ENCODE results near the gene INHBE.
A peak's percentile ranks its signal among the peaks of the same experiment; 100 is the strongest.
"Not testable (repeated sequence)": the region's sequence is repeated elsewhere in the genome, so short reads cannot be mapped to it uniquely, and the experiment has no call there.

The INHBE gene

DNA sequence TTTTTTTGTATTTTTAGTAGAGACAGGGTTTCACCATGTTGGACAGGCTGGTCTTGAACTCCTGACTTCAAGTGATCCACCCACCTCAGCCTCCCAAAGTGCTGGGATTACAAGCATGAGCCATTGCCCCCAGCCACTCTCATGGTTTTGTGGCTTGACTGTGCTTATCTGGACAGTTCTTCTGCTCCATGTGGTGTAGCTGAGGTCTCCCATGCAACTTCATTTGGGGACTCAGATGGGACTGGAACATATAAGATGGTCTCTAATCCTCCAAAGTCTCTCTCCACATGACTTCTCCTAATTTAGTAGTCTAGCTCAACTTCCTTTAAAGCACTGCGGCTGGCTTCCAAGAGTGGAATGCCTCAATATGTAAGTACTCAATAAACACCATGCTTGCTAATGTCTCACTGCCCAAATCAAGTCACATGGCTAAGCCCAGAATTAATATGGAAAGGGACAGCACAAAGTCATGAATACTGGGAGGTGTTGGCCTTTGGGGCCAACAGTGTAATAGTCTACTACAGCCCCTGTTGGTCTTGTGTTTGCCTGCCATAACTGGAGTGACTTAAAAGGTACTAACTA lies 13.2 kb upstream of the INHBE start:
- DNase-seq, result no peak

DNA sequence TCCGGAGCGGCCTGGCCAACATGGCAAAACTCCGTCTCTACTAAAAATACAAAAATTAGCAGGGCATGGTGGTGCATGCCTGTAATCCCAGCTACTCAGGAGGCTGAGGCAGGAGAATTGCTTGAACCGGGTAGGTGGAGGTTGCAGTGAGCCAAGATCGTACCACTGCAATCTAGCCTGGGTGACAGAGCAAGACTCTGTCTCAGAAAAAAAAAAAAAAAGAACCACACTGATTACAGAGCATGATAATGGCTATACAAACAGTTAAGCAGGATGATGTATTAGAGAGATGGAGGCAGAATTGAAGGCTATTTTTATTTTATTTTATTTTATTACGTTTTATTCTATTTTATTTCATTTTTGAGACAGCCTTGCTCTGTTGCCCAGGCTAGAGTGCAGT lies 10.8 kb upstream of the INHBE start:
- not testable (repeated sequence) for DNase-seq

DNA sequence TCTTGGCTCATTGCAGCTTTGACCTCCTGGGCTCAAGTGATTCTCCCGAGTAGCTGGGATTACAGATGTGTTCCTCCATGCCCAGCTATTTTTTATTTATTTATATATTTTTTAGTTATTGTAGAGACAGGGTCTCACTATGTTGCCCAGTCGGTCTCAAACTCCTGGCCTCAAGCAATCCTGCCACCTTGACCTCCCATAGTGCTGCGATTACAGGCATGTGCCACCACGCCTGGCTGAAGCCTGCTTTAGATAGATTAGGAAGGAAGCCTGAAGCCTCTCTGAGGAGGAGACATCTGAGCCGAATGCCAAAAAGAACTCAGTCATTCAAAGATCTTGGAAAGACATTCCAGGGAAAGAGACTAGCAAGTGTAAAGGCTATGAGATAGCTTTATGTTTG lies 10.4 kb upstream of the INHBE start:
- DNase-seq, result no peak

DNA sequence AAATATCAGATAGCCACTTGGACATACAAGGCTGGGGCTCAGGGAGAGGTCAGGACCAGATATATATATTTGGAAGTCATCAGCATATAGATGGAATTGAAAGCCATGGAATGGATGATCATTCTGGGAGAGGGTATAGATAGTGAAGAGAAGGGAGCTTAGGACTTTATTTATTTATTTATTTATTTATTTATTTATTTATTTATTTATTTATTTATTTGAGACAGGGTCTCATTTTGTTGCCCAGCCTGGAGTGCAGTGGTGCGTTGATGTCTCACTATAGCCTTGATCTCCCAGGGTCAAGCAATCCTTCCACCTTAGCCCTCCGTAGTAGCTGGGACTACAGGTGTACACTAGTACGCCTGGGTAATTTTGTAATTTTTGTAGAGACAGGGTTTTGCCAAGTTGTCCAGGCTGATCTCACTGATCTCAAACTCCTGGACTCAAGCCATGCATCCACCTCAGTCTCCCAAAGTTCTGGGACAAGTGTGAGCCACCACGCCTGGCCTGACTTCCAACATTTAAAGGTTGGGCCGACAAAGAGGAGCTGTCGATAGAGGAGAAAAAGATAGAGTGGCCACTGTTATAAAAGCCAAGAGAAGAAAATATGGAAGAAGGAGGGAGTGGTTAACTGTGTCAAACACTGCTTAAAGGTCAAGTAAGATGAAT lies 8.7 kb upstream of the INHBE start:
- DNase-seq, result no peak

DNA sequence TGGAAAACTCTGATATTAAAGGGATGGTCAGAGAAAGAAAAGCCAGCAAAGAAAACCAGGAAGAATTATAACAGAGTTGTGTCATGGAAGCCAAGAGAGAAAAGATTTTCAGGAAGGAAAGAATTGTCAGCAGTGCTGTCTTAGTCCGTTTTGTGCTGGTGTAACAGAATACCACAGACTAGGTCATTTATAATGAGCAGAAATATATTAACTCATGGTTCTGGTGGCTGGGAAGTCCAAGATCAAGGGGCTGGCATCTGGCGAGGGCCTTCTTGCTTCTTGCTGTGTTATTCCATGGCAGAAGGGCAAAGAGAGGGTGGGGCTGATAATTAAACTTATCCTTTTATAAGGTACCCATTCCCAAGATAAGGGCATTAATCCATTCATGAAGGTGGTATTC lies 6.4 kb upstream of the INHBE start:
- no peak for DNase-seq

DNA sequence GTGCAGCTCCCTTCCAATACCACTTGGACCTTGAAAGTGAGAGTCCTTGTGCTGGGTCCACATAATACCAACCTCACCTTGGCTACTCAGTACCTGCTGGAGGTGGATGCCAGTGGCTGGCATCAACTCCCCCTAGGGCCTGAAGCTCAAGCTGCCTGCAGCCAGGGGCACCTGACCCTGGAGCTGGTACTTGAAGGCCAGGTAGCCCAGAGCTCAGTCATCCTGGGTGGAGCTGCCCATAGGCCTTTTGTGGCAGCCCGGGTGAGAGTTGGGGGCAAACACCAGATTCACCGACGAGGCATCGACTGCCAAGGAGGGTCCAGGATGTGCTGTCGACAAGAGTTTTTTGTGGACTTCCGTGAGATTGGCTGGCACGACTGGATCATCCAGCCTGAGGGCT lies 5.7 kb upstream of the INHBE start:
- no peak for DNase-seq

DNA sequence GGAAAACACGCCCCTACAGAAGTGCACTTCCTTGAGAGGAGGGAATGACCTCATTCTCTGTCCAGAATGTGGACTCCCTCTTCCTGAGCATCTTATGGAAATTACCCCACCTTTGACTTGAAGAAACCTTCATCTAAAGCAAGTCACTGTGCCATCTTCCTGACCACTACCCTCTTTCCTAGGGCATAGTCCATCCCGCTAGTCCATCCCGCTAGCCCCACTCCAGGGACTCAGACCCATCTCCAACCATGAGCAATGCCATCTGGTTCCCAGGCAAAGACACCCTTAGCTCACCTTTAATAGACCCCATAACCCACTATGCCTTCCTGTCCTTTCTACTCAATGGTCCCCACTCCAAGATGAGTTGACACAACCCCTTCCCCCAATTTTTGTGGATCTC lies 5.0 kb upstream of the INHBE start:
- no peak for DNase-seq

DNA sequence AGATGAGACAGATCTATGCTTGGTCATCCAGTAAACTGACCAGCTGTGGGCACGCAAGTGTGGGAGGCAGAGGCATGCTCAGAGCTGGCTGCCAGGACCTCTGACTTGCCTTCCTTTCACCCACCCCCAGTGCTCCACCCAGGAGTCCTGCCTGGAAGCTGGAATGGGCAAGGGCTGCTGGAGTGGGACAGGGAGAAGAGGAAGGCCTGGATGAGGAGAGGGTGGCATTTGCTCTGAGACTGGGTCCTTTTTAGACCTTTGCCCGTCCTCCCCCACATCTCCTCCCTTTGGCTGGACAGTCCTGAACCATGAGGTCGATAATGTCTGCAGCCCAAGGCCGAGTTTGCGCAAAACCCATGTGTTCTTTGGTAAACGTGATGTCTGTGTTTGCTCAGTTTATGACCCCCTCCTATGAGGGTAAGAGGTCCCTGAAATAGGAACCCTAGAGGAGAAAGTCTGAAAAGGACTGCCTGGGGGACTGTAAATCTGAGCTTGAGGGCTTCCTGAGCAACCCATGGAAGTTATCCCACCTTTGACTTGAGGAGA lies 3.8 kb upstream of the INHBE start:
- DNase-seq, result no peak

DNA sequence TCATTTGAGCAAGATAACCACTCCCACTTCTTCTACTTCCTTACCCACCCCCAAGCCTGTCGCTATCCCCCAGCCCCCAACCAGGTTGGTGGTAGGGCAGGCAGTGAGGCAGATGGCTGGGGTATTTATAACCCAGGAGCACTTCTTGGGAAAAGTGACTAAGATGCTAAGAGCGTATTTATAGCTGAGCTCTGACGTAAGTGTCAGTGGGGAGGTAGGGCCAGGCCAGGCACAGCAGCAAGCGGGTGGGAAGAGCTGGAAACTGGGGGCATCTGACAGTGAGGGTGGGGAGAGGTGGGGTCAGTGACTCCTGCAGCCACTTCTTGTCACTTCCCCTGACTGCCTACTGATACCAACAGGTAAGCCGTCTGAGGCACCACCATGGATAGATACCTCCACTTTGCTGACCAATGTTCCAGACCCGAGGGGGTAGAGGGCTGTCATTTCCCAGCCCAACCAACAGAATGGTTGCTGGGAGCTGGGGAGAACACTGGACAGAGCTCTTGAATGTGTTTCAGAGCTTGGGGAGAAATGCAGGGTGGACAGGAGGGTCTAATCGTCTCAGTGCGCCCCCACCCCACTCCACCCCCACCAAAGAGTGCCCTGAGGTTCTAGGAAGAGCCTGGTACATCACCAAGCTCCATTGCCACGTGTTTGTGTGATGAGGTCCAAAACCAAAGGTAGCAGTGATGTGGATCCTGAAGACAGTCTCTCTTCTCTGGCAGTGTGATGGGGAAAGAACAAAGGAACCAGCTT lies 2.7 kb upstream of the INHBE start:
- peak; percentile 79 for DNase-seq

DNA sequence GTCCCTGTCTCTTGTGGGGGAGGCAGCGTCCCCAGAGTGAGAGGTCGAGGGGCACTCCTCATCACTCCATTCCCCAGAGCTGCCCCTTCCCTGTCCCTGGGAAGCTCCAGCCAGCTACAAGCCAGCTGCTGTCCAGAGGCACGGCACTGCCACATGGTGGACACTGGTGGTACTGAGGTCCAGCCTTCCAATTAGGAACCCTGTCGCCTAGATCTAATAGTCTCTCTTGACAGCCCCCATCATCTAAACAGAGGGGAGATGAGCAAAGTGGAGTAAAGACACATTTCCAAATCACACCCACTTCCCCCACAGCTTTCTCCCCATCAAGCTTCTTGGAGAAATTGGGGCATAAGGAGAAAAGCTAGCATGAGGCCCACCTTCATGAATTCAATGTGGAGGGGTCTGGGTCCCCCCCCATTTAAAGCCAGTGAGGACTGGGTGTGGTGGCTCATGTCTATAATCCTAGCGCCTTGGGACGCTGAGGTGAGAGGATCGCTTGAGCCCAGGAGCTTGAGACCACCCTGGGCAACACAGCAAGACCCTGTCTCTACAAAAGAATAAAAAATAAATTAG lies 2.1 kb upstream of the INHBE start:
- DNase-seq, result no peak

DNA sequence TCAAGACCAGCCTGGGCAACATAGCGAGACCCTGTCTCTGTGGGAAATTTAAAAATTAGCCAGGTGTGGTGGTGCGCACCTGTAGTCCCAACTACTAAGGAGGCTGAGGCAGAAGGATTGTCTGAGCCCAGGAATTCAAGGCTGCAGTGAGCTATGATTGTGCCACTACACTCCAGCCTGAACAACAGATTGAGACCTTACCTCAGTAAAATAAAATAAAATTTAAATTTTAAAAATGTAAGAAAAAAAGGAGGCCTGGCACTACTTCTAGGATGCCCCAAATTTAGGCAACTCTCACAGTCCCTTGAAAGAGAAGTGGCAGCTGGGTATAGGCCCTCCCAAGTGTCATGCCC lies 918 bp upstream of the INHBE start:
- no peak for DNase-seq

DNA sequence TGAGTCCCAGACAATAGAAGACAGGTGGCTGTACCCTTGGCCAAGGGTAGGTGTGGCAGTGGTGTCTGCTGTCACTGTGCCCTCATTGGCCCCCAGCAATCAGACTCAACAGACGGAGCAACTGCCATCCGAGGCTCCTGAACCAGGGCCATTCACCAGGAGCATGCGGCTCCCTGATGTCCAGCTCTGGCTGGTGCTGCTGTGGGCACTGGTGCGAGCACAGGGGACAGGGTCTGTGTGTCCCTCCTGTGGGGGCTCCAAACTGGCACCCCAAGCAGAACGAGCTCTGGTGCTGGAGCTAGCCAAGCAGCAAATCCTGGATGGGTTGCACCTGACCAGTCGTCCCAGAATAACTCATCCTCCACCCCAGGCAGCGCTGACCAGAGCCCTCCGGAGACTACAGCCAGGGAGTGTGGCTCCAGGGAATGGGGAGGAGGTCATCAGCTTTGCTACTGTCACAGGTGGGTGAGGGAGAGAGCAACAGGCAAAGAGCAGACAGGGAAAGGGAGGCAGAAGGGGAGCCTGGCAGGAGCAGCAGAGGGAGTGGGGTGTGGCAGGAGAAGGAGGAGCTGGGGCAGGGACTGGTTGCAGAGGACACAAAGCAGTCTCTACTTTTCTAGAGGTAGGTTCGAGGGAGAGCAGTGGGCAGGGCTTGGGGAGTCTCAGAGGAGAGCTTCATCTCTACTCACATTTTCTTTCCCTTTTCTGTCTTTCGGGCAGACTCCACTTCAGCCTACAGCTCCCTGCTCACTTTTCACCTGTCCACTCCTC lies 452 bp downstream of the INHBE start:
- peak; percentile 90 for DNase-seq

DNA sequence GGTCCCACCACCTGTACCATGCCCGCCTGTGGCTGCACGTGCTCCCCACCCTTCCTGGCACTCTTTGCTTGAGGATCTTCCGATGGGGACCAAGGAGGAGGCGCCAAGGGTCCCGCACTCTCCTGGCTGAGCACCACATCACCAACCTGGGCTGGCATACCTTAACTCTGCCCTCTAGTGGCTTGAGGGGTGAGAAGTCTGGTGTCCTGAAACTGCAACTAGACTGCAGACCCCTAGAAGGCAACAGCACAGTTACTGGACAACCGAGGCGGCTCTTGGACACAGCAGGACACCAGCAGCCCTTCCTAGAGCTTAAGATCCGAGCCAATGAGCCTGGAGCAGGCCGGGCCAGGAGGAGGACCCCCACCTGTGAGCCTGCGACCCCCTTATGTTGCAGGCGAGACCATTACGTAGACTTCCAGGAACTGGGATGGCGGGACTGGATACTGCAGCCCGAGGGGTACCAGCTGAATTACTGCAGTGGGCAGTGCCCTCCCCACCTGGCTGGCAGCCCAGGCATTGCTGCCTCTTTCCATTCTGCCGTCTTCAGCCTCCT lies 1.1 kb downstream of the INHBE start:
- no peak for DNase-seq

DNA sequence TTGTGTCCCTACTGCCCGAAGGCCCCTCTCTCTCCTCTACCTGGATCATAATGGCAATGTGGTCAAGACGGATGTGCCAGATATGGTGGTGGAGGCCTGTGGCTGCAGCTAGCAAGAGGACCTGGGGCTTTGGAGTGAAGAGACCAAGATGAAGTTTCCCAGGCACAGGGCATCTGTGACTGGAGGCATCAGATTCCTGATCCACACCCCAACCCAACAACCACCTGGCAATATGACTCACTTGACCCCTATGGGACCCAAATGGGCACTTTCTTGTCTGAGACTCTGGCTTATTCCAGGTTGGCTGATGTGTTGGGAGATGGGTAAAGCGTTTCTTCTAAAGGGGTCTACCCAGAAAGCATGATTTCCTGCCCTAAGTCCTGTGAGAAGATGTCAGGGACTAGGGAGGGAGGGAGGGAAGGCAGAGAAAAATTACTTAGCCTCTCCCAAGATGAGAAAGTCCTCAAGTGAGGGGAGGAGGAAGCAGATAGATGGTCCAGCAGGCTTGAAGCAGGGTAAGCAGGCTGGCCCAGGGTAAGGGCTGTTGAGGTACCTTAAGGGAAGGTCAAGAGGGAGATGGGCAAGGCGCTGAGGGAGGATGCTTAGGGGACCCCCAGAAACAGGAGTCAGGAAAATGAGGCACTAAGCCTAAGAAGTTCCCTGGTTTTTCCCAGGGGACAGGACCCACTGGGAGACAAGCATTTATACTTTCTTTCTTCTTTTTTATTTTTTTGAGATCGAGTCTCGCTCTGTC lies 1.8 kb downstream of the INHBE start:
- no peak for DNase-seq

DNA sequence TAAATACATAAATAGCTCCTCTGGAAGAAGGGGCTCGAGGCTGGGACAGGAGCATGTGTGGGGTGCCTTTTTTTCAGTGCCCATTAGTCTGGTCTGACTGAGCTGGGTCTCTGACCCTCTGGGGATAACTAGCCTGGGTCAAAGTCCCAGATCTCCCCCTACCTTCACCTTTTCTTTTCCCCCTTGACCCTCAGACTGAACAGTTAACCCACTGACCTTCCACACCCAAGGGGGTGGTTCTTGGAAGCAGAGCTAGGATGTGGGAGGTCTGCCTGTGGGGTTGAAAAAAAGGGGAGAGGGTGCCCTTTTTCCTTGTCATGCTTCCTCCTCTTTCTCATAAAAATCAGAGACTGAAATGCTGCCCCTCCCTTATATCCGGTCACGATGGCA lies 3.6 kb downstream of the INHBE start:
- DNase-seq, result no peak

DNA sequence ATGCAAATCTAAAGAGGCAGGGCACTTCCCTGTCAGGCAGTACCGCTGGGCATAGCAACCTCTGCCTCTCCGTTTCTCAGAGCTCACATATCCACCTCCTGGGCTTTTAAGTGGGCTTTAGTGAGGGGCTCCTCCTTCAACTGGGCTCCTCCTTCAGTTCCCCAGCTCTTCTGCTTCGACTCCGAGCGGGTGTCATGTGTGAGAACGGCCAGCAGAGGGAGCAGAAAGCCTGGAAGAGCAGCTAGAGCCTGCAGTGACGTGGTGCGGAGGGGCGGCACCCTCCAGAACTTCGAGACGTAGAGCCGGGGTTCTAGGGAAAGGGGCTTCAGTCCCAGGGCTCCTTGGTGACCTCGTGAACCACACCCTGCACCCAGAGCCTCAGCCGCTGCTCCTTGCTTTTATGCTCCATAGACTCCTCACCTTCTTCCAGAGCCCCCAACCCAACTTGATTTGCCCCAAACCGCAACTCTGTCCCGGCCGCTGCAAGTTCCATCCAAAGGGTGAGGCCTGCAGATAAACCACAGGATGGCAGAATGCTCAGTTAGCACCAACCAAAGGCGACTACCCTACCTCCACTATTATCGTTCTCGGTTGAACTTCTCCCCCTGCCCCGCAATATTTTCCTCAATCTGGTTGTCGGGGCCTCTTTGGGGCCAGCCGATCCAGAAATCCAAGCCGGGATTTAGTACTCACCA lies 4.1 kb downstream of the INHBE start:
- DNase-seq, result peak; percentile 76

DNA sequence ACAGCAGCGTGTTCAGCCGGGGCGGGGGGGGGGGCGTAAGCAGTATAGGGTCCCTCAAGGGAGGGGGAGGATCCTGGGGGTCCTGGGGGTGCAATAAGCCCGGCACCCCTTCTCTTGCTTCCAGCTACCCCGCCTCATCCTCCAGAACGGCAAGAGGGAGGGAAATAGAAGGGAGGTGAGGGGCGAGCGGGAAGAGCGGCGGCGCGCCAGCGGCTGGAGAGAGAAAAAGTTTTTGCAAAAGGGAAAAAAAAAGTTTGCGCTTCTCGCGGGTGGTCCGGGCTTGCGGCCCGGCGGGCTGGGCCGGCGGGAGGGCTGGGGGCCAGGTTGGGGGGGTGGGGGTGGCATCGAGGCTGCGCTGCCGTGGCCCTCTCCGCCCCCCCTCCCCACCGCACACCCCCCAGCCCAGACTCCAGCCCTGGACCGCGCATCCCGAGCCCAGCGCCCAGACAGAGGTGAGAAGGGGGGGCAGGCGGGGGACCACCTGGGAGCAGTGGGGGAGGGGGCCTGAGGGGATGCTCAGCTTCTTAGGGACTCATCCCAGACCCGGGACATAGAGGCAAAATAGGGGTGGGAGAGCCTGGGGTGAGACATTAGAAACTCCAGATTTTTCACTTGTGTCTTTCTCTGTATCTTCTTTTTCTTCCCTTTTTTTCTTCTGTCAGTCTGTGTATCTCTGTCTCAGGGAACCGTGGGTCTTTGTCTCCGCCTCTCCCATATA lies 4.8 kb downstream of the INHBE start, which contains the start of gene GLI1:
Gene GLI1 (plus strand): TSS at position 36 of the 718 bp plus-strand sequence. CDS start 3,907 bp downstream, outside the sequence.
- DNase-seq, result no peak

DNA sequence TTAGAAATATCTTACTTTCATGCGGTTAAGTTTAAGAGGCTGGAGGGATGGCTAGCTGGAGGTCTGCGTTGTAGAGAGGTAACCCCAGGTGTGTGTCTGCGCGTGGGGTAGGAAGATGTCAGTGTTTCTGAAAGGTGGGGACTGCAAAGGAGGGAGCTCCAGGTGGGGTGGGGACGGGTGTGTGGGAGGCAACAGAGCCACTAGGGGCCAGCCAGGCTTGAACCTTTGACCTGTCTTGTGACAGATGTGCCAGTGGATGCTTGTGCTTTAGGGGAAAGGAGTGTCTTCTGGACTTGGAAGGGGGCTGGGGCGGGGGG lies 5.3 kb downstream of the INHBE start:
- no peak for DNase-seq

DNA sequence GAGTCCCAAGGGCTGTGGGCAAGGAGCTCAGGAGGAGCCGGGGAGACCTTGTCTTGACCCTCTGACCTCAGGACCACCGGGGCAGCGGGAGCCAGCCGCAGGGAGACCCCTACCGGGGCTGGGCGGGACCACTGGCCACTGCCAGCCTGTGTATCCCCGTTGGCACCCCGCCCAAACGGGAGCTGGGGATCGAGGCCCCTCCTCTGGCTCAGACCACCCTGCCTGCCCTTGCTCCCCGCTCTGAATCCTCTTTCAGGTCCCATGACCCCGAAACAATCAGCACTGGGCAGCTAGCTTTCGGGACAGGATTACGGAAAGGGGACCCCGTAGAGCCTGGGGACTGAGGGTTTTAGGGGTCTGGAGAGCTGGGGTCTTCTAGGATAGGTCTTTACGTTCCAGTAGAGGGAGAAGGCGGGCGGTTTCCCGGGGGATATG lies 5.8 kb downstream of the INHBE start:
- no peak for DNase-seq

DNA sequence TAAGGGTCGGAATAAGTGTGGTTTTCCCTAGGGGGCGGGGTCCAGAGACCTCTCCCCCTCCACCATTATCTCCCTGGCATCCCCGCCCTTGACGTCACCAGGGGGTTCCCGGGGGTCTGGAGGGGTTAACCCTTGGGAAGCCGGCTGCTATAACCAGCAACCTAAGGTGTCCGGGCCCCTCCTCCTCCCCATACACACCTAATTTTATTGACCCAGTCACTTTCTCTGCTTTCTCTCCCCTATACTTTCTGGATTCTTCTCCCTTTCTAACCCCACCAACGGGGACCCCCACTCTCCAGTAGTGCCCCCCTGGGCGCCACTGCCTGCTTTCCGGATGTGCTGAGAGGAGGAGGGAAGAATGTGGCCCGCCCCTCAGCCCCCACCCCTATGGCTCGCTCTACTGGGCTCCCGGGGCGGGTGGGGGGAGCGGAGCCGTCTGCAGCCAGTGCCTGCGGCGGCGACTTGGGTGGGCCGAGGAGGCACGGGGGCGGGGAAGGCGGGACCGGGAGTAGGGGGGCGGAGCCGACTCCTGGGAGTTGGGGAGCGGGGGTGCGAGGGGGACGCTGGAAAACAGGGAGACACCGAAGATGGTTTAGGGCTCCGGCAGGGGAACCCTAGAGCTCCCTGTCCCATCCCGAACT lies 6.3 kb downstream of the INHBE start:
- no peak for DNase-seq

All from NCI-H524 treated with DMSO at 0.1 percent for 48 hours (cell line).